AG04450 (cell line): ENCODE results near the gene PIGV. TPM values are rescaled to one million over a fixed set of nuclear protein-coding genes. Genes with fewer than 3 reads are reported as not detected.

Source experiments
- CTCF ChIA-PET: fragments of 300-600, 350-600 bp; formaldehyde crosslinking; extraction: SDS; loops from one replicate; lab custom pipeline; 2022; ENCODE audit warnings: antibody characterized with exemption, inconsistent platforms; lab: Charles Lee
- POLR2A ChIA-PET: fragments of 350-600 bp; formaldehyde crosslinking; extraction: SDS; loops from one replicate; lab custom pipeline; 2021; ENCODE audit warnings: antibody characterized with exemption, inconsistent platforms; lab: Yijun Ruan, JAX
- DNase-seq: peaks from one replicate; pipeline ENCODE4 v3.0.0-alpha.2; 2011; ENCODE audit warnings: low read depth, low spot score
- H3K27ac ChIP-seq: one replicate; pipeline ENCODE4 v1.5.1; 2012; ENCODE audit warnings: low read depth, low read length, control low read depth
- H3K27me3 ChIP-seq: one replicate; pipeline ENCODE4 v1.6.0; 2012; ENCODE audit warnings: low read length; ENCODE audit not compliant: control insufficient read depth, insufficient read depth
- H3K4me3 ChIP-seq: 2 replicates; pipeline ENCODE4 v1.5.1; 2011; ENCODE audit warnings: mild to moderate bottlenecking, low read depth, low read length, control low read depth
- H3K9me3 ChIP-seq: 2 replicates; pipeline ENCODE4 v1.5.1; 2012; ENCODE audit warnings: low read length; ENCODE audit not compliant: control insufficient read depth, insufficient read depth
- polyA plus RNA-seq: library from polyadenylated mRNA; depleted of rRNA; stranded (reverse); fragments of >200 nt; gene quantifications from 2 replicates; pipeline ENCODE4 v1.2.3, GENCODE V29; 2011
- TF ChIP-seq, protein P1 (sequence below): IDR thresholded peaks from 2 replicates; pipeline ENCODE4 v1.5.1; 2011; ENCODE audit warnings: low read depth, low read length, control low read depth, inconsistent platforms

The PIGV gene
- polyA plus RNA-seq, 1 experiment = 17.8 TPM

DNA sequence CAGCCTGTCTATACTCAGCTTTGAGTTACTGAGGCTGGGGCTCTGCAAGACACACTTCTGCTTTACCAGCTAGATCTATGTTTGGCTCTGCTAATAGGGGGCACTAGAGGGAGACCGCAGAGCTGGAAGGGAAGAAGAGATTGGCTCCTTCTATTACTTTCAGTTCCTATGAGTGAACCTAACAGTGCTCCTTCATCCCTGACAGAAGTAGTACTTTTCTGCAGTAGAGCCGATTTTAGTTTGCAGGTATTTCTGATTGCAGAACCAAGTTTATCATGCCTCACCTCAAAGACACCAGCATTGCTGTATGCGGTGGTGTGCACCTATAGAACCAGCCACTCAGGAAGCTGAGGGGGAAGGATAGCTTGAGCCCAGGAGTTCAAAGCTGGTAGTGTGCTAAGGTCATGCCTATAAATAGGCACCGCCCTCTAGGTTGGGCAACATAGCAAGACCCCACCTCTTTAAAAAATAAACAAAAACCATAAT lies 33.1 kb downstream of the PIGV start:
- H3K9me3 ChIP-seq = no peaks in the 10 kb centered on the region; the same call in 1 of the 2 replicates
- no peak overlapping the region for H3K4me3 ChIP-seq
- CTCF ChIA-PET = interaction anchor here (0.7 to 1.6 kb wide), 3 partner anchors 10 to 219 kb away, joined by 4 to 8 read pairs (median 4); no protein-coding TSS in a partner anchor
- TF ChIP-seq, protein P1, sequence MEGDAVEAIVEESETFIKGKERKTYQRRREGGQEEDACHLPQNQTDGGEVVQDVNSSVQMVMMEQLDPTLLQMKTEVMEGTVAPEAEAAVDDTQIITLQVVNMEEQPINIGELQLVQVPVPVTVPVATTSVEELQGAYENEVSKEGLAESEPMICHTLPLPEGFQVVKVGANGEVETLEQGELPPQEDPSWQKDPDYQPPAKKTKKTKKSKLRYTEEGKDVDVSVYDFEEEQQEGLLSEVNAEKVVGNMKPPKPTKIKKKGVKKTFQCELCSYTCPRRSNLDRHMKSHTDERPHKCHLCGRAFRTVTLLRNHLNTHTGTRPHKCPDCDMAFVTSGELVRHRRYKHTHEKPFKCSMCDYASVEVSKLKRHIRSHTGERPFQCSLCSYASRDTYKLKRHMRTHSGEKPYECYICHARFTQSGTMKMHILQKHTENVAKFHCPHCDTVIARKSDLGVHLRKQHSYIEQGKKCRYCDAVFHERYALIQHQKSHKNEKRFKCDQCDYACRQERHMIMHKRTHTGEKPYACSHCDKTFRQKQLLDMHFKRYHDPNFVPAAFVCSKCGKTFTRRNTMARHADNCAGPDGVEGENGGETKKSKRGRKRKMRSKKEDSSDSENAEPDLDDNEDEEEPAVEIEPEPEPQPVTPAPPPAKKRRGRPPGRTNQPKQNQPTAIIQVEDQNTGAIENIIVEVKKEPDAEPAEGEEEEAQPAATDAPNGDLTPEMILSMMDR = peak; percentile 19; the same call in 1 of the 2 replicates
- no peaks in the 10 kb centered on the region for H3K27me3 ChIP-seq
- DNase-seq = no peak
- POLR2A ChIA-PET = no interaction called here
- H3K27ac ChIP-seq = no peak overlapping the region

- Histone ChIP-seq H3K27ac (no peak overlapping the region), H3K9me3 (no peaks in the 10 kb centered on the region), H3K4me3 (no peak overlapping the region), H3K27me3 (no peaks in the 10 kb centered on the region)
- no peak for DNase-seq
- POLR2A ChIA-PET = no interaction called here
- TF ChIP-seq, protein P1 = no peak
- CTCF ChIA-PET = interaction anchor here (0.8 to 1.0 kb wide), 3 partner anchors 12 to 34 kb away, joined by 3 to 6 read pairs (median 3); no protein-coding TSS in a partner anchor
Observed at GRCh38 chr1:26822737-26823395, 35.1 kb downstream of the PIGV start.

DNA sequence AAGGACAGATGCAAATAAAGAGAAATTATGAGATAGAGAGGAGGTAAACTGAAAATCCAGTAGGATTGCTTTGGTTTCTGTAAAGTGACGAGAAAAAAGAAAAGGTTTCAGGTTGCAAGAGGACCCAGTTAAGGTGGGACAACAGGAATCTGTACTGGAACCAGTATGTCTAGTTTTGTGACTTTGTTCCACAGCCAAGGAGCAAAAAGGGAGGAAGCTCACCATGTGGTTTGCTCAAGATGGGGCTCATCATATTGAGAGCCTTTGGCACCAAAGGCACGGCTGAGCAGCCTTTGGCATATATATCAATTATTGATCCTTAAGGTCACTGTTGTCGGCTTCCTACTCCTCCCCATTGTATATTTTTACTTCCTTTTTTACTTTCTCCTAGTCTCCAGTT lies 37.0 kb downstream of the PIGV start:
- POLR2A ChIA-PET = no interaction called here
- no peaks in the 10 kb centered on the region for H3K9me3 ChIP-seq
- DNase-seq = no peak
- no peaks in the 10 kb centered on the region for H3K27me3 ChIP-seq
- H3K27ac ChIP-seq = no peak overlapping the region
- TF ChIP-seq, protein P1 = no peak
- H3K4me3 ChIP-seq = no peak overlapping the region
- CTCF ChIA-PET = interaction anchor here (0.6 kb wide), 1 partner anchor 48 kb away, joined by 6 read pairs; no protein-coding TSS in a partner anchor

GRCh38 chr1:26826261-26827105 lies 38.7 kb downstream of the PIGV start, which contains the start of gene ZDHHC18:
Gene ZDHHC18 (plus strand): TSS chr1:26826688. CDS start chr1:26826805, 117 bp downstream.
- Histone ChIP-seq H3K27ac (peak within 1 kb of the TSS; percentile 39), H3K9me3 (no peaks in the 10 kb centered on the region), H3K27me3 (no peaks in the 10 kb centered on the region), H3K4me3 (peak within 1 kb of the TSS; percentile 75)
- DNase-seq = no peak
- ChIA-PET POLR2A (interaction anchor here (0.6 kb wide), 1 partner anchor 39 kb away, joined by 3 read pairs; no protein-coding TSS in a partner anchor), CTCF (interaction anchor here (1.6 kb wide), 1 partner anchor 16 kb away, joined by 4 read pairs; no protein-coding TSS in a partner anchor)
- TF ChIP-seq, protein P1 = peak; percentile 28; the same call in 1 of the 2 replicates
